Neural cell (in vitro differentiated cells): ENCODE measurements around the gene POU3F3.

Experiments
- MXI1 ChIP-seq: fragments of 450-650 bp; conservative IDR thresholded peaks from 2 replicates; pipeline ENCODE4 v1.6.1; 2014; ENCODE audit warnings: antibody characterized with exemption, mild to moderate bottlenecking; ENCODE audit not compliant: poor library complexity, severe bottlenecking
- POLR2AphosphoS5 ChIP-seq: IDR thresholded peaks from 2 replicates; pipeline ENCODE4 v1.6.1; 2012
- TF ChIP-seq, protein P1 (sequence below): fragments of 450-650 bp; IDR thresholded peaks from 2 replicates; pipeline ENCODE4 v1.5.1; 2014; ENCODE audit warnings: antibody characterized with exemption, mild to moderate bottlenecking, moderate library complexity; ENCODE audit not compliant: poor library complexity, severe bottlenecking

DNA sequence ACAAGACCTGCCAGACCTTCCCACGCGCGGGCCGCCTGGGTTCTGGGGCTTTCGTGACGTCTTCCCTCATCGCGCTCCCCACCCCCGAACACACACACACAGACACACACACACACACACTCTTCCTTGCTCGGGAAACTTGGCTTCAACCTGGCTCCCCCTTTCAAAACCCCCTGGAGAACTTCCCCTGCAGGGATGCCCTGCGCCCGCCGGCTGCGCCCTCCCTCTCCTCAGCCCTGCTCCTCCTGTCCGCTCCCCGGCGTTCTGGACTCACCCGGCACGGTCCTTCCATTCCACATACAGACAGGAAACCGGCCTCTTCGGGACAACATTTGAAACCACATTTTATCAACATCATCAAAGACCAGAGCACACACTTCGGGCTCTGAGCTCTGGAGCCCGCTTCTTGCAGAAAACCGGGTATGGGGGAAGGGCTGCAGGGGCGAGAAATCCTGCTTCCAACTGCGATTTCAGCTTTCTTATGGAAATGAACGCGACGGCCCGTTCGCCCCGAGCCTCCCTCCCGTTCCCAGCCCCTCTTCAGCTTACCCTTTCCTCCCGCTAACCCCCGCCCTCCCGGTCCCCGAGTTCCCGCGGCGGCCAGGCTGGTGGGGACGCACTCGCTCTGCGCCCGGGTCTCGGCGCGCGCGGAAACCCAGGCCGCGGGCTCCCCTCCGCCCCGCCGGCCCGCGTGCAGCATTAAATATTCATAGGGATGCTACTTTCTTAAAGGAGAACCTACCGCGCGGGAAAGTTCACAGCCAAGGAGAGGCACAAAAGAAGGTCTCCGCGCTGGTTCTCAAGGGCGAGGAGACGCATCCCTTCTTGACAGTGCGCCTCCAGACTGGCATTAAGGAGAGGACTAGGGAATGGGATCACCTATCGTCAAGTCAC is 18.3 kb downstream of the POU3F3 start:
- TF ChIP-seq, protein P1, sequence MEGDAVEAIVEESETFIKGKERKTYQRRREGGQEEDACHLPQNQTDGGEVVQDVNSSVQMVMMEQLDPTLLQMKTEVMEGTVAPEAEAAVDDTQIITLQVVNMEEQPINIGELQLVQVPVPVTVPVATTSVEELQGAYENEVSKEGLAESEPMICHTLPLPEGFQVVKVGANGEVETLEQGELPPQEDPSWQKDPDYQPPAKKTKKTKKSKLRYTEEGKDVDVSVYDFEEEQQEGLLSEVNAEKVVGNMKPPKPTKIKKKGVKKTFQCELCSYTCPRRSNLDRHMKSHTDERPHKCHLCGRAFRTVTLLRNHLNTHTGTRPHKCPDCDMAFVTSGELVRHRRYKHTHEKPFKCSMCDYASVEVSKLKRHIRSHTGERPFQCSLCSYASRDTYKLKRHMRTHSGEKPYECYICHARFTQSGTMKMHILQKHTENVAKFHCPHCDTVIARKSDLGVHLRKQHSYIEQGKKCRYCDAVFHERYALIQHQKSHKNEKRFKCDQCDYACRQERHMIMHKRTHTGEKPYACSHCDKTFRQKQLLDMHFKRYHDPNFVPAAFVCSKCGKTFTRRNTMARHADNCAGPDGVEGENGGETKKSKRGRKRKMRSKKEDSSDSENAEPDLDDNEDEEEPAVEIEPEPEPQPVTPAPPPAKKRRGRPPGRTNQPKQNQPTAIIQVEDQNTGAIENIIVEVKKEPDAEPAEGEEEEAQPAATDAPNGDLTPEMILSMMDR = no peak
- no peak for TF ChIP-seq POLR2AphosphoS5
- TF ChIP-seq MXI1 = no peak
